ENCODE data around the gene ADARB1.
"Not testable (repeated sequence)": the region's sequence is repeated elsewhere in the genome, so short reads cannot be mapped to it uniquely, and the experiment has no call there.

The ADARB1 gene

GRCh38 chr21:45138199-45139002, 64.0 kb downstream of the ADARB1 start:
- DNase-seq = peak; percentile 68

- not testable (repeated sequence) for DNase-seq
Observed at GRCh38 chr21:45139003-45139360, 64.6 kb downstream of the ADARB1 start.

- no peak for DNase-seq
Observed at GRCh38 chr21:45139473-45139872, 65.1 kb downstream of the ADARB1 start.

- DNase-seq = peak; percentile 91
Observed at GRCh38 chr21:45140346-45140940, 66.1 kb downstream of the ADARB1 start.

GRCh38 chr21:45140944-45141343, 66.6 kb downstream of the ADARB1 start:
- DNase-seq = not testable (repeated sequence)

GRCh38 chr21:45141507-45141906, 67.1 kb downstream of the ADARB1 start:
- DNase-seq = no peak

GRCh38 chr21:45142469-45143308, 68.3 kb downstream of the ADARB1 start:
- DNase-seq = no peak

- no peak for DNase-seq
Observed at GRCh38 chr21:45143855-45144254, 69.5 kb downstream of the ADARB1 start.

GRCh38 chr21:45145146-45145545, 70.8 kb downstream of the ADARB1 start:
- no peak for DNase-seq

- DNase-seq = not testable (repeated sequence)
Observed at GRCh38 chr21:45145846-45146245, 71.5 kb downstream of the ADARB1 start.

GRCh38 chr21:45146306-45146705, 71.9 kb downstream of the ADARB1 start:
- DNase-seq = no peak

- DNase-seq = no peak
Observed at GRCh38 chr21:45146801-45147200, 72.4 kb downstream of the ADARB1 start.

- no peak for DNase-seq
Observed at GRCh38 chr21:45147473-45148315, 73.3 kb downstream of the ADARB1 start.

GRCh38 chr21:45148316-45148990, 74.1 kb downstream of the ADARB1 start:
- no peak for DNase-seq

GRCh38 chr21:45149021-45149420, 74.6 kb downstream of the ADARB1 start:
- DNase-seq = no peak

- peak; percentile 25 for DNase-seq
Observed at GRCh38 chr21:45150638-45151131, 76.3 kb downstream of the ADARB1 start.

- DNase-seq = no peak
Observed at GRCh38 chr21:45151445-45152160, 77.2 kb downstream of the ADARB1 start.

- peak; percentile 55 for DNase-seq
Observed at GRCh38 chr21:45152265-45152746, 77.9 kb downstream of the ADARB1 start.

- DNase-seq = no peak
Observed at GRCh38 chr21:45153358-45154318, 79.3 kb downstream of the ADARB1 start.
